ENCODE results near the gene CASP10. TPM values are rescaled to one million over a fixed set of nuclear protein-coding genes. Genes with fewer than 3 reads are reported as not detected.
"Not testable (repeated sequence)": the region's sequence is repeated elsewhere in the genome, so short reads cannot be mapped to it uniquely, and the experiment has no call there.

Gene CASP10
- total RNA-seq, 3 donors from 2014 or later: 3.4 to 4.8 (median 4.4) TPM

GRCh38 chr2:201172279-201172678 lies 10.7 kb upstream of the CASP10 start:
- Mint-ChIP-seq H3K4me1 (ENCODE audit: low read depth) (peaks cover 3% of the 10 kb centered on the region), H3K4me3 (no peak overlapping the region), H3K9me3 (peaks cover 34% of the 10 kb centered on the region), H3K27me3 (ENCODE audit: low read depth) (no peaks in the 10 kb centered on the region), H3K36me3 (ENCODE audit: insufficient read depth) (peaks cover 11% of the 10 kb centered on the region)
- no peak for DNase-seq
- ATAC-seq: no peak

- Mint-ChIP-seq H3K9me3 (peaks cover 21% of the 10 kb centered on the region), H3K4me1 (ENCODE audit: low read depth) (peaks cover 6% of the 10 kb centered on the region), H3K4me3 (no peak overlapping the region), H3K36me3 (ENCODE audit: insufficient read depth) (no peaks in the 10 kb centered on the region), H3K27me3 (ENCODE audit: low read depth) (no peaks in the 10 kb centered on the region)
- DNase-seq (no peak), ATAC-seq (no peak)
Observed at GRCh38 chr2:201174687-201175086, 8.3 kb upstream of the CASP10 start.

- Mint-ChIP-seq H3K36me3 (ENCODE audit: insufficient read depth) (no peaks in the 10 kb centered on the region), H3K4me3 (no peak overlapping the region), H3K27me3 (ENCODE audit: low read depth) (no peaks in the 10 kb centered on the region), H3K4me1 (ENCODE audit: low read depth) (peaks cover 10% of the 10 kb centered on the region), H3K9me3 (peaks cover 12% of the 10 kb centered on the region)
- ATAC-seq (no peak), DNase-seq (no peak)
Observed at GRCh38 chr2:201176081-201176481, 6.9 kb upstream of the CASP10 start.

GRCh38 chr2:201180010-201180409 lies 2.9 kb upstream of the CASP10 start:
- ATAC-seq (no peak), DNase-seq (no peak)
- peaks cover 35% of the 10 kb centered on the region for H3K4me1 Mint-ChIP-seq (ENCODE audit: low read depth)
- H3K4me3 Mint-ChIP-seq: no peak overlapping the region
- H3K36me3 Mint-ChIP-seq (ENCODE audit: insufficient read depth): no peaks in the 10 kb centered on the region
- H3K9me3 Mint-ChIP-seq: no peaks in the 10 kb centered on the region
- H3K27me3 Mint-ChIP-seq (ENCODE audit: low read depth): no peaks in the 10 kb centered on the region

GRCh38 chr2:201183365-201183727 lies 405 bp downstream of the CASP10 start:
- Mint-ChIP-seq H3K36me3 (ENCODE audit: insufficient read depth) (peaks cover 12% of the 10 kb centered on the region), H3K4me3 (peak overlapping the region; percentile 88), H3K4me1 (ENCODE audit: low read depth) (peaks cover 61% of the 10 kb centered on the region), H3K9me3 (peaks cover 4% of the 10 kb centered on the region), H3K27me3 (ENCODE audit: low read depth) (no peaks in the 10 kb centered on the region)
- peak in 1 of 2 donors; percentile 34 for ATAC-seq
- DNase-seq: no peak

GRCh38 chr2:201183835-201184234 lies 894 bp downstream of the CASP10 start:
- H3K9me3 Mint-ChIP-seq; H3K27me3 Mint-ChIP-seq (ENCODE audit: low read depth); DNase-seq: not testable (repeated sequence)
- Mint-ChIP-seq H3K4me1 (ENCODE audit: low read depth) (peaks cover 64% of the 10 kb centered on the region), H3K36me3 (ENCODE audit: insufficient read depth) (peaks cover 15% of the 10 kb centered on the region), H3K4me3 (peak overlapping the region; percentile 88)
- ATAC-seq: peak in 1 of 2 donors; percentile 23

- H3K4me1 Mint-ChIP-seq (ENCODE audit: low read depth): peaks cover 68% of the 10 kb centered on the region
- H3K9me3 Mint-ChIP-seq; H3K27me3 Mint-ChIP-seq (ENCODE audit: low read depth); ATAC-seq; DNase-seq: not testable (repeated sequence)
- peak overlapping the region; percentile 88 for H3K4me3 Mint-ChIP-seq
- H3K36me3 Mint-ChIP-seq (ENCODE audit: insufficient read depth): peaks cover 15% of the 10 kb centered on the region
Observed at GRCh38 chr2:201184248-201184647, 1.3 kb downstream of the CASP10 start.

- ATAC-seq (no peak), DNase-seq (no peak)
- Mint-ChIP-seq H3K4me3 (peak overlapping the region; percentile 88), H3K36me3 (ENCODE audit: insufficient read depth) (peaks cover 15% of the 10 kb centered on the region), H3K9me3 (peaks cover 7% of the 10 kb centered on the region), H3K4me1 (ENCODE audit: low read depth) (peaks cover 76% of the 10 kb centered on the region), H3K27me3 (ENCODE audit: low read depth) (no peaks in the 10 kb centered on the region)
Observed at GRCh38 chr2:201185863-201186262, 2.9 kb downstream of the CASP10 start.

GRCh38 chr2:201186982-201187381 lies 4.0 kb downstream of the CASP10 start:
- DNase-seq: no peak
- no peak for ATAC-seq
- no peak overlapping the region for H3K4me3 Mint-ChIP-seq
- H3K9me3 Mint-ChIP-seq: peaks cover 7% of the 10 kb centered on the region
- H3K36me3 Mint-ChIP-seq (ENCODE audit: insufficient read depth): peaks cover 15% of the 10 kb centered on the region
- H3K4me1 Mint-ChIP-seq (ENCODE audit: low read depth): peaks cover 86% of the 10 kb centered on the region
- H3K27me3 Mint-ChIP-seq (ENCODE audit: low read depth): no peaks in the 10 kb centered on the region

GRCh38 chr2:201188449-201188848 lies 5.5 kb downstream of the CASP10 start:
- H3K27me3 Mint-ChIP-seq (ENCODE audit: low read depth): no peaks in the 10 kb centered on the region
- ATAC-seq: no peak
- H3K4me3 Mint-ChIP-seq: no peak overlapping the region
- peaks cover 84% of the 10 kb centered on the region for H3K4me1 Mint-ChIP-seq (ENCODE audit: low read depth)
- no peak for DNase-seq
- H3K36me3 Mint-ChIP-seq (ENCODE audit: insufficient read depth): peaks cover 20% of the 10 kb centered on the region
- peaks cover 7% of the 10 kb centered on the region for H3K9me3 Mint-ChIP-seq

GRCh38 chr2:201191132-201191875 lies 8.4 kb downstream of the CASP10 start:
- ATAC-seq (peak; percentile 31 to 39), DNase-seq (no peak)
- Mint-ChIP-seq H3K27me3 (ENCODE audit: low read depth) (no peaks in the 10 kb centered on the region), H3K4me1 (ENCODE audit: low read depth) (peaks cover 85% of the 10 kb centered on the region), H3K9me3 (peaks cover 7% of the 10 kb centered on the region), H3K36me3 (ENCODE audit: insufficient read depth) (peaks cover 32% of the 10 kb centered on the region), H3K4me3 (no peak overlapping the region)

GRCh38 chr2:201194097-201194496 lies 11.2 kb downstream of the CASP10 start:
- ATAC-seq (peak; percentile 93 to 95), DNase-seq (no peak)
- H3K4me3 Mint-ChIP-seq: peak overlapping the region; percentile 31
- H3K9me3 Mint-ChIP-seq: no peaks in the 10 kb centered on the region
- H3K27me3 Mint-ChIP-seq (ENCODE audit: low read depth): no peaks in the 10 kb centered on the region
- peaks cover 72% of the 10 kb centered on the region for H3K4me1 Mint-ChIP-seq (ENCODE audit: low read depth)
- H3K36me3 Mint-ChIP-seq (ENCODE audit: insufficient read depth): peaks cover 31% of the 10 kb centered on the region

GRCh38 chr2:201195331-201195730 lies 12.4 kb downstream of the CASP10 start:
- Mint-ChIP-seq H3K9me3 (no peaks in the 10 kb centered on the region), H3K36me3 (ENCODE audit: insufficient read depth) (peaks cover 38% of the 10 kb centered on the region), H3K27me3 (ENCODE audit: low read depth) (no peaks in the 10 kb centered on the region), H3K4me1 (ENCODE audit: low read depth) (peaks cover 67% of the 10 kb centered on the region), H3K4me3 (no peak overlapping the region)
- ATAC-seq (no peak), DNase-seq (no peak)

- DNase-seq (no peak), ATAC-seq (no peak)
- peaks cover 63% of the 10 kb centered on the region for H3K4me1 Mint-ChIP-seq (ENCODE audit: low read depth)
- H3K36me3 Mint-ChIP-seq (ENCODE audit: insufficient read depth): peaks cover 40% of the 10 kb centered on the region
- no peak overlapping the region for H3K4me3 Mint-ChIP-seq
- H3K9me3 Mint-ChIP-seq: no peaks in the 10 kb centered on the region
- H3K27me3 Mint-ChIP-seq (ENCODE audit: low read depth): no peaks in the 10 kb centered on the region
Observed at GRCh38 chr2:201196003-201196402, 13.1 kb downstream of the CASP10 start.

GRCh38 chr2:201196803-201197202 lies 13.9 kb downstream of the CASP10 start:
- peaks cover 55% of the 10 kb centered on the region for H3K4me1 Mint-ChIP-seq (ENCODE audit: low read depth)

More at GRCh38 chr2:201196803-201197202, 13.9 kb downstream of the CASP10 start:
- ATAC-seq: no peak
- no peak for DNase-seq
- Mint-ChIP-seq H3K27me3 (ENCODE audit: low read depth) (no peaks in the 10 kb centered on the region), H3K9me3 (no peaks in the 10 kb centered on the region), H3K36me3 (ENCODE audit: insufficient read depth) (peaks cover 44% of the 10 kb centered on the region), H3K4me3 (no peak overlapping the region)

Measured in activated T-cell treated with anti-CD3 and anti-CD28 coated beads, Interleukin-2, amount 50 U/mL, for 4 hours (primary cell).